NT2/D1 (cell line): ENCODE measurements around the gene ADD3.

ENCODE experiments used
- SUZ12 ChIP-seq: IDR thresholded peaks from 2 replicates; pipeline ENCODE4 v1.6.1; 2011; ENCODE audit not compliant: insufficient read length, insufficient read depth; ENCODE audit errors: extremely low read depth
- YY1 ChIP-seq: IDR thresholded peaks from 2 replicates; pipeline ENCODE4 v1.6.1; 2011; ENCODE audit not compliant: insufficient read length, insufficient read depth

DNA sequence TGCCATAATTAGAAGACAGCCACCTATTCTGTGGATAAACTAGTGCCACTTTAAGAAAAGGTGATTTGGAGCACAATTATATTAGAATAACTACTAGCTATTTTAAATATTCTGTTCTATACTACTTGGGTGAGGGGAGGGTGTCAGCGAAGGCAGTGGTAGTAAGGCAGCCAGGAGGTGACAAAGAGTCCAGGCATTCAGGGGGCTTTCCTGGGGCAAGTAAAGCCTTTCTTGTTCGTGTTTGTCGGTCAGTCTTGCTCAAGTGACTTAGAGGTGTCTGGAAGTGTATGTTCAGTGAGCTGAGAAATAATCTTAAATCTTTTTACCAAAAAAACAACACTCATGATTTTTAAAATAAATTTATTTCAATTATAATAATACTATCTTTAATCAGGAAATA lies 34.4 kb downstream of the ADD3 start:
- no peak for TF ChIP-seq SUZ12
- TF ChIP-seq YY1, result no peak
